GM19035 (cell line): ENCODE measurements around the gene VPS54.

Experiments used
- ATAC-seq: cut with Tn5 transposase; IDR thresholded peaks from one replicate; pipeline ENCODE4 v1.9.1; 2021; ENCODE audit not compliant: unreplicated experiment

The VPS54 gene

DNA sequence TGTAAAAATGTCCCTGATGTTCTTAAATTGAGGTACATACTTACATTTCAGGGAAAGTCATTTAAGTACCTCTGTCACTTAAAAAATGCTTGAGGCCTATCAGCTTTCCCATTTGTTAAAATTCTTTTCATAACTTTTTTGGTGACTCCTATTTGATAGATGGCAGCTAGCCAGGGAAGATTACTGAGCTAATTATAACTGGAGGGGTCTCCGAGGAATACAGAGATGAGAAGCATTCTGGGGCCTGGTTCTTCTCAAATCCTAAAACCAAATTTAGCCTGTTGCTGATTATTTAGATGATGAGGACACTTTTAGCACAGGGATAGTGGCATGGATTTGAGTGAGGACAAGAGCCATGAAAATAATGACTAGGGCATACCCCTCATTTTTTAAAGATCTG is 172.7 kb downstream of the VPS54 start:
- ATAC-seq = no peak

DNA sequence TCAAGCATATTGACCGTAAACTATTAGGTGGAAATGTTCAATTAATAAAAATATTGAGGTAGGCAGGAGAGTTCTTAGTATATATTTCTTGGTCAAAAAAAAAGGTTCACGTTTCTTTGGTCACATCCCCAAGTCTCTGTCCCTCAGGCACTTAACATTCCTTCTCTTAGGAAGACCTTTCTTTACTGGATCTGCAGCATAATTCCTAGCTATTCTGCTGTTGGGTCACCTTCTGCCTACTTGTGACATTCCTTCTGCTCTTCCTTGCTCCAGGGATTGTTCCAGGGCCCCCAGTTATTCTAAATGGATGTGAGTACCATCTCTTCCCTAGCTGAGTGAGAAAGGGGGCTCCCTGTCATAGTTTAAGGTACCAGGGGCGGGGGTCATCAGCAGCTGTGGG is 173.4 kb downstream of the VPS54 start:
- ATAC-seq = no peak

DNA sequence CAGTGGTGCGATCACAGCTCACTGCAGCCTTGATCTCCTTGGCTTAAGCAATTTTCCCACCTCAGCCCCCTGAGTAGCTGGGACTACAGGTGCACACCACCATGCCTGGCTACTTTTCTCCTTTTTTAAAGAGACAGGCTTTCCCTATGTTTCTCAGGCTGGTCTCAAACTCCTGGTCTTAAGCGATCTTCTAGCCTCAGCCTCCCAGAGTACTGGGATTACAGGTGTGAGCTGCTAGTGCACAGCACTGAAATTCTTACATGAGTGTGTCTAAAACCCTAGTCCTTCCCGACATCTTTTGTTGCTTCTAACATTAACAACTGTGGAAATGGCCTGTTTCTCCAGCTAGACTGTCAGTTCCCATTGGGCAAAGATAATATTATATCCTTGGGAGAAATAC is 174.6 kb downstream of the VPS54 start:
- no peak for ATAC-seq

DNA sequence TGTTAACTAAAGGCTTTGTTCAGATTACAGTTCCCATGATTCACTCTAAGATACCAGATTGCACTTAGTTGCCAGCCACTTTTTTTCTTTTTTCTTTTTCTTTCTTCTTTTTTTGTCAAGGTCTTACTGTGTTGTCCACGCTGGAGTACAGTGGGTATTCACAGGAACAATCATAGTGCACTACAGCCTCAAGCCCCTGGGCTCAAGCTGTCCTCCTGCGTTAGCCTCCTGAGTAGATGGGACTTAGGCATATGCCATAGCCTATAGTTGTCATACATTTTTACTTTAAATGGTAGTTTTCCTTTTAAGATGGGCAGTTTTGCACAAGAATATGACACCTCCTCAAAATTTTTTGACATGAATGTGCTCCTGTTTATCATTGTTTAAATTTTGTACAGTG is 175.4 kb downstream of the VPS54 start:
- no peak for ATAC-seq

DNA sequence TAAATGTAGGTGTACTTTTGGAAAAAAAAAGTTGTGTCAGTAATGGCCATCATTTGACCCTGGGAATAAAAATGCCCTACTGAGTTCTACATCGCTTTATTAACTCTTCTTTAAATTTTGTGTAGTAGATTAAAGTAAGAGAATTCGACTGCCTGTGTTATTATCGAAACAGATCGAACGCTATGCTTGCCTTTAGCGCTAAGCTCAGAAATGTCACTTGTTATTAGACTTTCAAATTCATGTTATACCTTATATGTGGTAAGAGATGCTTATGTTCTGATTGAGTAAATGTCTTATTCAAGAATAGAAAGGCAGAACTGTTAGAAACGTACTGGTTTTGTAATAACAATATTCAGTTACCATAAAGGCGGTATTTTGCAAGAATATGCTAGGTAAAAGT is 176.1 kb downstream of the VPS54 start:
- no peak for ATAC-seq

DNA sequence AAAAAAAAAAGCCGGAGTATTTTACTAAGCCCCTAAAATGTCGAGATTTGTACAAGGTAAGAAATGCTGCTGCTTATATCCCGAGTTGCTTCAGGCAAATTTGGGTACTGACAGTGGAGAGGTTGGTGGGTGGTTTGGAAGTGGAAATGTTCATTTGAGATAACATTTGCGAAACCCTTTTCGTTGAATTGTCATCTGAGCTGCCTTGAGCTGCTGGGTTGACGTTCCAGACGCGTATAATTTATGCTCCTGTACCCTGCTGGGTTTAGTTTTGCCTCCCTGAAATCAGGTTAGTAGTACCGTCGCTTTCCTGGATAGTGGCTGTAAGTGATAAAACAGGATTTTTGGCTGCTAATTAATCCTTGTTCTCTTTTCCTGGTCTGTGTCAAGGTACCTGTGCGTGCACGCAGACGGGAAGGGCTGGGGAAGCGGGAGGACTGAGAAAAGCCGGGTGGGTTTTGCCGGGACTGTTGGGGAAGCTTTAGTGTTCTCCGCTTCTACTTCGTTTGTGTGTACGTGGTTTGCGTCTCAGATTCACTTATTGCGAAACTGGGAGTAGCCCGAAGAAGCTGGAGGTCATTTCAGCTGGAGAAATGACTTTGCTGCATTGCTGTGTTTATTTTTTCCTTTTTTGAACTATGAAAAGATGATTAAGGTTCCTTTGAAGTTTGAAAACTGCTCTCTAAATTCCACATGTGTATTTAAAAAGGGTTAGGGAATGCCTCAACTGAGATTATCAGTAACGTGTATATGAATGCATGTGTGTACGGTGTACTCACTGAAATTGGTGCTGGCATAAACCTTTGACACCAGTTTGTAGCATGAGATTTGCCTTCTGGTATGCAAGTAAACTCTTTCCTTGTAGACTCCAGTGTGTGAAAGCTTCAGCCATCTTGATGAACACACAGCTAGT is 176.8 kb downstream of the VPS54 start:
- no peak for ATAC-seq
